A549 (cell line): ENCODE data around the gene PKHD1. TPM values are rescaled to one million over a fixed set of nuclear protein-coding genes. Genes with fewer than 3 reads are reported as not detected.
A peak's percentile ranks its signal among the peaks of the same experiment; 100 is the strongest.

ENCODE experiments used
- ATAC-seq, 2 experiments: fragments of 200-7000 bp in 1 of 2; fragments of >200 bp in 1 of 2; cut with Nextera tagmentation in 1 of 2; cut with Tn5 transposase in 1 of 2; 3 replicates each; pipeline versions ENCODE4 v1.8.0 to v1.9.1; 2018 to 2020; ENCODE audit warnings: mild to moderate bottlenecking in 1 of 2, moderate library complexity in 1 of 2
- CTCF ChIA-PET: fragments of 300-600 bp; sonication (Branson Sonifier 250); formaldehyde crosslinking; extraction: SDS; loops from one replicate; lab custom pipeline; 2021; ENCODE audit warnings: antibody characterized with exemption, inconsistent platforms; lab: Yijun Ruan, JAX
- POLR2A ChIA-PET: fragments of 350-600 bp; formaldehyde crosslinking; extraction: SDS; loops from one replicate; lab custom pipeline; 2021; ENCODE audit warnings: antibody characterized with exemption, inconsistent platforms; lab: Yijun Ruan, JAX
- DNase-seq, 2 experiments: peaks; one replicate each; pipeline versions ENCODE4 v3.0.0 to v3.0.0-alpha.2; 2011 to 2016; ENCODE audit warnings: low read depth in 1 of 2, low spot score in 1 of 2
- FAIRE-seq: peaks from 2 replicates; lab custom pipeline; 2011; peaks lifted over from hg19 to GRCh38; lab: Jason Lieb, UNC
- H3K27ac ChIP-seq, 2 experiments: fragments of >200 bp; sonication (Bioruptor Twin); formaldehyde crosslinking; 3 replicates each; pipeline ENCODE4 v1.5.1; 2016 to 2017
- H3K4me1 ChIP-seq: fragments of >200 bp; sonication (Bioruptor Twin); formaldehyde crosslinking; 3 replicates; pipeline ENCODE4 v1.6.1; 2016
- H3K4me2 ChIP-seq: fragments of >200 bp; sonication (Bioruptor Twin); formaldehyde crosslinking; 3 replicates; pipeline ENCODE4 v1.6.1; 2016
- H3K4me3 ChIP-seq: fragments of >200 bp; sonication (Bioruptor Twin); formaldehyde crosslinking; 3 replicates; pipeline ENCODE4 v1.5.1; 2016
- H3K9me3 ChIP-seq: fragments of >200 bp; sonication (Bioruptor Twin); formaldehyde crosslinking; 3 replicates; pipeline ENCODE4 v1.6.1; 2016
- ATOH8 ChIP-seq: fragments of 250-450 bp; sonication (Bioruptor Pico); IDR thresholded peaks from 2 replicates; pipeline ENCODE4 v1.5.0; 2020; ENCODE audit warnings: low read depth, mild to moderate bottlenecking, moderate library complexity
- BCL3 ChIP-seq: fragments of >200 bp; sonication (Bioruptor Twin); formaldehyde crosslinking; IDR thresholded peaks from 3 replicates; pipeline ENCODE4 v1.6.1; 2016
- BHLHE40 ChIP-seq: IDR thresholded peaks from 2 replicates; pipeline ENCODE4 v1.6.1; 2012; ENCODE audit warnings: low read depth, low read length, inconsistent platforms
- CBX2 ChIP-seq: fragments of 200-600 bp; sonication (generic); IDR thresholded peaks from 2 replicates; pipeline ENCODE4 v1.6.1; 2016; ENCODE audit warnings: low read depth, mild to moderate bottlenecking, borderline replicate concordance
- CEBPB ChIP-seq, 2 experiments: fragments of >200 bp in 1 of 2; sonication (Bioruptor Twin) in 1 of 2; formaldehyde crosslinking in 1 of 2; IDR thresholded peaks; 2 replicates each; pipeline ENCODE4 v1.6.1; 2012 to 2016
- CHD4 ChIP-seq: fragments of 200-600 bp; sonication (generic); IDR thresholded peaks from 2 replicates; pipeline ENCODE4 v1.6.1; 2016; ENCODE audit warnings: antibody characterized with exemption, mild to moderate bottlenecking, borderline replicate concordance
- FOSL2 ChIP-seq, 2 experiments: fragments of 450-650 bp in 1 of 2; fragments of >200 bp in 1 of 2; sonication (Bioruptor Twin) in 1 of 2; formaldehyde crosslinking; IDR thresholded peaks; 2 replicates each; pipeline versions ENCODE4 v1.5.0 to v1.6.1; 2016 to 2020; ENCODE audit warnings: mild to moderate bottlenecking in 1 of 2, moderate library complexity in 1 of 2
- GATA3 ChIP-seq: IDR thresholded peaks from 2 replicates; pipeline ENCODE4 v1.6.1; 2012; ENCODE audit warnings: borderline replicate concordance
- HES2 ChIP-seq: fragments of >200 bp; sonication (Bioruptor Twin); formaldehyde crosslinking; IDR thresholded peaks from 2 replicates; pipeline ENCODE4 v1.6.1; 2016
- HEYL ChIP-seq: fragments of 250-450 bp; sonication (Bioruptor Pico); IDR thresholded peaks from 2 replicates; pipeline ENCODE4 v1.8.0; 2021; ENCODE audit warnings: mild to moderate bottlenecking, moderate library complexity
- JUNB ChIP-seq: fragments of >200 bp; sonication (Bioruptor Twin); formaldehyde crosslinking; IDR thresholded peaks from 2 replicates; pipeline ENCODE4 v1.6.1; 2016
- KDM1A ChIP-seq: fragments of 200-600 bp; sonication (generic); IDR thresholded peaks from 2 replicates; pipeline ENCODE4 v1.6.1; 2016; ENCODE audit warnings: low read depth, mild to moderate bottlenecking
- MAZ ChIP-seq: fragments of 150-350 bp; IDR thresholded peaks from 2 replicates; pipeline ENCODE4 v1.6.1; 2014; ENCODE audit warnings: antibody characterized with exemption, low read depth, low read length, borderline replicate concordance
- NR3C1 ChIP-seq: fragments of >200 bp; sonication (Bioruptor Twin); formaldehyde crosslinking; IDR thresholded peaks from 3 replicates; pipeline ENCODE4 v1.6.1; 2017
- RAD21 ChIP-seq, 2 experiments: fragments of >200 bp in 1 of 2; sonication (Bioruptor Twin) in 1 of 2; formaldehyde crosslinking in 1 of 2; IDR thresholded peaks in 1 of 2; conservative IDR thresholded peaks in 1 of 2; 2 replicates in 1 of 2; 3 replicates in 1 of 2; pipeline ENCODE4 v1.6.1; 2012 to 2018; ENCODE audit warnings: inconsistent platforms in 1 of 2
- SREBF2 ChIP-seq: fragments of 450-650 bp; IDR thresholded peaks from 2 replicates; pipeline ENCODE4 v1.6.1; 2014; ENCODE audit warnings: mild to moderate bottlenecking, moderate library complexity
- TP53 ChIP-seq: fragments of 250-450 bp; sonication (Bioruptor Pico); IDR thresholded peaks from 2 replicates; pipeline ENCODE4 v1.5.0; 2021; ENCODE audit warnings: mild to moderate bottlenecking, moderate library complexity
- USF2 ChIP-seq: fragments of 450-650 bp; IDR thresholded peaks from 2 replicates; pipeline ENCODE4 v1.6.1; 2014; ENCODE audit warnings: antibody characterized with exemption
- ZFP36 ChIP-seq: fragments of 450-650 bp; IDR thresholded peaks from 2 replicates; pipeline ENCODE4 v1.6.1; 2014; ENCODE audit warnings: borderline replicate concordance; ENCODE audit not compliant: partially characterized antibody
- ZNF302 ChIP-seq: fragments of 250-450 bp; sonication (Bioruptor Pico); IDR thresholded peaks from 2 replicates; pipeline ENCODE4 v1.9.0; 2021; ENCODE audit warnings: inconsistent platforms, mild to moderate bottlenecking, moderate library complexity
- WGBS: methylation state at CpG from one replicate; pipeline ENCODE4 v1.1.6; 2017; ENCODE audit errors: missing lambda C conversion rate; 5-methylcytosine and 5-hydroxymethylcytosine counted together
- polyA plus RNA-seq, 4 experiments: library from polyadenylated mRNA; depleted of rRNA in 3 of 4; stranded (reverse); fragments of >200 nt; fragmentation: RNase III in 1 of 4; extraction: RNeasy Plus Mini Kit Qiagen cat#74134 plus additional on column Dnase treatment in 1 of 4; gene quantifications; 2 replicates in 3 of 4; 3 replicates in 1 of 4; pipeline ENCODE4 v1.2.3, GENCODE V29; 2011 to 2017

Gene PKHD1
- polyA plus RNA-seq, 2 of the 4 experiments (the other 2 are of a cell fraction): not detected

DNA sequence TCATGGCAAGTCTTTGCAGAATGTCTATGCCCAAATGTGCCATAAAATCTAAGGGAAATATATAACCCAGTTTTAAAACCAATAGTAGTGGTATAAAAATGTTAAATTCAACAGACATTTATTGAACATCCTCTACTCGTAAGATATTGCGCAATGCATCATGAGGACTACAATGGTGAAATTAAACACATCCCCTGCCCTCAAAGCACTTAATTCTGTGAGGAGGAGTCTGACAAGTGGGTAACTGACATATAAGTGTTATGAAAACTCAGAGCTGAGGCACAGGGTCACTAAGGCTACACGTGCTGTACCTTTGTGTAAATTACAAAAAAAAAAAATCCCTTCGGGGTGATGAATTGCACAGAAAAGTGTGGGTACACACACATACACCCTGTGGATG, 6.2 kb downstream of the PKHD1 start:
- FAIRE-seq (no peak), DNase-seq (no peak), ATAC-seq (no peak)
- H3K4me1 ChIP-seq: no peaks in the 10 kb centered on the region
- no peaks in the 10 kb centered on the region for H3K9me3 ChIP-seq
- no peak overlapping the region for H3K4me2 ChIP-seq
- ChIA-PET CTCF (no interaction called here), POLR2A (no interaction called here)
- WGBS: 48% methylated on average over 4 of the region's 4 CpGs
- H3K4me3 ChIP-seq: no peak overlapping the region
- no peak overlapping the region for H3K27ac ChIP-seq
- TF ChIP-seq CEBPB (IDR thresholded peaks at IDR 0.05) (peak; percentile 69 to 81), GATA3 (no peak)

DNA sequence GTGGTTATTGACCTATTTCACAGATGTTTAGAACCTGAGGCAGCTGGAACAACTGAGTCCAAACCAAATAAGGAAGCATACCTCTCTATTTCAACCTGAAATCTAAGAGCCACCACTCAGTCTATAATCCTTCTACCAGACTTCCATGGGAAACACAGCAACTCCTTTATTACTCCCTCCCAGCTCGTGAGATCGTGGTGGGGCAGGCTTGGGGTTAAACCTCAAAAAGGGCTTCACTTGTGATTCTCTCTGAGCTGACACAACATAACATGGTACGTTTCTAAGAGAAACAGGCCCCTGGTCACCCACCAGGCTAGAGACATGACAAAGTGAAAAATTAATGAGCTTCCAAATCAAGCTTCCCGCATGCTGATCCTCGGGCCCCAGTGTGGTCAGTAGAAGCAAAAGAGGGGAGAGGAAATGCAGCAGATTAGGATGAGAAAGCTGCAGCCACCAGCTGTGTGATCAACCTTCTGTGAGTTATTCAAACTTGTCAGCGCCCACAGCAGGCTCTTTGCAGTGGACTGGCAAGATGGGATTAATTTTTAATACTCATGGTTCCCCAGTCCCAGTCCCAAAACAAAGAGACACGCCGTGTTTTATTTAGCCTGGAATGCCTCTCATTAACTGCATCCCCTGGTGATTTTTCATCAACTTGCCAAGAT, 9.3 kb downstream of the PKHD1 start:
- CTCF ChIA-PET: no interaction called here

GRCh38 chr6:52077180-52077884, 10.1 kb downstream of the PKHD1 start:
- POLR2A ChIA-PET: no interaction called here
- H3K4me2 ChIP-seq: no peak overlapping the region
- H3K4me1 ChIP-seq: no peaks in the 10 kb centered on the region
- FAIRE-seq (no peak), DNase-seq (no peak), ATAC-seq (no peak)
- 8% methylated on average over 3 of the region's 3 CpGs for WGBS
- CTCF ChIA-PET: no interaction called here
- no peaks in the 10 kb centered on the region for H3K9me3 ChIP-seq
- H3K4me3 ChIP-seq: no peak overlapping the region
- no peak overlapping the region for H3K27ac ChIP-seq
- TF ChIP-seq BCL3: no peak
- TF ChIP-seq USF2: no peak

More for the DNA sequence above, 9.3 kb downstream of the PKHD1 start:
- no peak overlapping the region for H3K4me2 ChIP-seq
- TF ChIP-seq RAD21 (conservative IDR thresholded peaks at IDR 0.05 in 1 of 2, IDR thresholded peaks at IDR 0.05 in 1 of 2): no peak
- TF ChIP-seq CBX2: no peak
- no peak for TF ChIP-seq FOSL2 (IDR thresholded peaks at IDR 0.05)
- TF ChIP-seq FOSL2 (CRISPR knock-in tag; IDR thresholded peaks at IDR 0.05): no peak
- no peak for TF ChIP-seq SREBF2
- no peak for TF ChIP-seq HEYL
- no peak for TF ChIP-seq NR3C1
- TF ChIP-seq ATOH8: no peak
- TF ChIP-seq HES2: no peak
- no peak for TF ChIP-seq TP53 (CRISPR knock-in tag)
- no peak for TF ChIP-seq ZNF302 (CRISPR knock-in tag)
- no peak for TF ChIP-seq MAZ
- TF ChIP-seq KDM1A: no peak
- no peak for TF ChIP-seq CHD4
- TF ChIP-seq ZFP36: no peak
- TF ChIP-seq BHLHE40: no peak
- no peak for TF ChIP-seq JUNB
- TF ChIP-seq, all 56 proteins: peak for 0
- POLR2A ChIA-PET: no interaction called here
- H3K4me1 ChIP-seq: no peaks in the 10 kb centered on the region
- no peaks in the 10 kb centered on the region for H3K9me3 ChIP-seq
- DNase-seq (no peak), ATAC-seq (no peak), FAIRE-seq (no peak)
- 22% methylated on average over 8 of the region's 8 CpGs for WGBS
- no peak overlapping the region for H3K4me3 ChIP-seq
- no peak overlapping the region for H3K27ac ChIP-seq
